ENCODE measurements around the gene PLCL1. TPM values are rescaled to one million over a fixed set of nuclear protein-coding genes. Genes with fewer than 3 reads are reported as not detected.

PLCL1 gene
- total RNA-seq, 2 donors from 2014 or later: 0.04 to 0.11 TPM

GRCh38 chr2:198100346-198100745 is 296.0 kb downstream of the PLCL1 start:
- no peak for TF ChIP-seq CTCF (conservative IDR thresholded peaks at IDR 0.05)
- no peak overlapping the region for H3K27ac Mint-ChIP-seq

GRCh38 chr2:198101688-198102087 is 297.3 kb downstream of the PLCL1 start:
- Histone ChIP-seq H3K27ac (ENCODE audit: low read depth, low read length) (no peak overlapping the region), H3K9ac (ENCODE audit: extremely low read depth, low read length, poor library complexity, severe bottlenecking) (no peak overlapping the region), H3K36me3 (ENCODE audit: control insufficient read depth, insufficient read depth, low read length) (no peaks in the 10 kb centered on the region), H3K4me1 (ENCODE audit: control insufficient read depth, insufficient read depth, low read length) (no peaks in the 10 kb centered on the region), H3K9me3 (ENCODE audit: control insufficient read depth, low read length) (no peaks in the 10 kb centered on the region), H3K27me3 (ENCODE audit: control insufficient read depth, insufficient read depth, low read length, poor library complexity, severe bottlenecking) (no peaks in the 10 kb centered on the region), H3K4me3 (ENCODE audit: low read length) (no peak overlapping the region)
- no peak for DNase-seq
- H3K36me3 Mint-ChIP-seq (ENCODE audit: low read depth): no peaks in the 10 kb centered on the region
- peaks cover 2% of the 10 kb centered on the region for H3K4me1 Mint-ChIP-seq
- WGBS, 2 experiments (ENCODE audit: insufficient coverage in 1 of 2, insufficient read length in 1 of 2): 94 to 100% methylated on average over 3 of the region's 3 CpGs
- no peak for TF ChIP-seq CTCF (conservative IDR thresholded peaks at IDR 0.05)
- H3K4me3 Mint-ChIP-seq: no peak overlapping the region
- H3K27me3 Mint-ChIP-seq (ENCODE audit: insufficient read depth): no peaks in the 10 kb centered on the region
- no peaks in the 10 kb centered on the region for H3K9me3 Mint-ChIP-seq
- H3K27ac Mint-ChIP-seq: no peak overlapping the region

More at GRCh38 chr2:198100346-198100745, 296.0 kb downstream of the PLCL1 start:
- H3K4me1 ChIP-seq (ENCODE audit: control insufficient read depth, insufficient read depth, low read length): no peaks in the 10 kb centered on the region
- 83 to 88% methylated on average over 1 of the region's 1 CpG for WGBS, 2 experiments (ENCODE audit: insufficient coverage in 1 of 2, insufficient read length in 1 of 2)
- no peaks in the 10 kb centered on the region for H3K36me3 ChIP-seq (ENCODE audit: control insufficient read depth, insufficient read depth, low read length)
- Mint-ChIP-seq H3K27me3 (ENCODE audit: insufficient read depth) (no peaks in the 10 kb centered on the region), H3K9me3 (no peaks in the 10 kb centered on the region), H3K4me3 (no peak overlapping the region), H3K36me3 (ENCODE audit: low read depth) (no peaks in the 10 kb centered on the region), H3K4me1 (peaks cover 2% of the 10 kb centered on the region)
- no peak for DNase-seq
- H3K4me3 ChIP-seq (ENCODE audit: low read length): no peak overlapping the region
- H3K27ac ChIP-seq (ENCODE audit: low read depth, low read length): no peak overlapping the region
- no peak overlapping the region for H3K9ac ChIP-seq (ENCODE audit: extremely low read depth, low read length, poor library complexity, severe bottlenecking)
- no peaks in the 10 kb centered on the region for H3K27me3 ChIP-seq (ENCODE audit: control insufficient read depth, insufficient read depth, low read length, poor library complexity, severe bottlenecking)
- H3K9me3 ChIP-seq (ENCODE audit: control insufficient read depth, low read length): no peaks in the 10 kb centered on the region

- H3K4me1 ChIP-seq (ENCODE audit: control insufficient read depth, insufficient read depth, low read length): no peaks in the 10 kb centered on the region
These were observed 297.7 kb downstream of the PLCL1 start for GRCh38 chr2:198102120-198102519.

More at GRCh38 chr2:198102120-198102519, 297.7 kb downstream of the PLCL1 start:
- H3K4me3 ChIP-seq (ENCODE audit: low read length): no peak overlapping the region
- TF ChIP-seq CTCF (conservative IDR thresholded peaks at IDR 0.05): no peak
- Mint-ChIP-seq H3K4me3 (no peak overlapping the region), H3K27me3 (ENCODE audit: insufficient read depth) (no peaks in the 10 kb centered on the region), H3K4me1 (peaks cover 2% of the 10 kb centered on the region), H3K36me3 (ENCODE audit: low read depth) (no peaks in the 10 kb centered on the region), H3K27ac (no peak overlapping the region), H3K9me3 (no peaks in the 10 kb centered on the region)
- H3K9ac ChIP-seq (ENCODE audit: extremely low read depth, low read length, poor library complexity, severe bottlenecking): no peak overlapping the region
- 95 to 100% methylated on average over 1 to 3 of the region's 3 CpGs for WGBS, 2 experiments (ENCODE audit: insufficient coverage in 1 of 2, insufficient read length in 1 of 2)
- H3K9me3 ChIP-seq (ENCODE audit: control insufficient read depth, low read length): no peaks in the 10 kb centered on the region
- H3K36me3 ChIP-seq (ENCODE audit: control insufficient read depth, insufficient read depth, low read length): no peaks in the 10 kb centered on the region
- no peak for DNase-seq
- no peaks in the 10 kb centered on the region for H3K27me3 ChIP-seq (ENCODE audit: control insufficient read depth, insufficient read depth, low read length, poor library complexity, severe bottlenecking)
- no peak overlapping the region for H3K27ac ChIP-seq (ENCODE audit: low read depth, low read length)

All from endodermal cell (in vitro differentiated cells).